Skeletal muscle satellite cell (primary cell): ENCODE data around the gene BET1.

ENCODE experiments used
- H3K27me3 ChIP-seq: 2 replicates; pipeline ENCODE4 v1.7.0; 2013; ENCODE audit warnings: low read length; ENCODE audit not compliant: control insufficient read depth, insufficient read depth
- H3K36me3 ChIP-seq: 2 replicates; pipeline ENCODE4 v1.7.0; 2013; ENCODE audit warnings: mild to moderate bottlenecking, control low read depth, low read length; ENCODE audit not compliant: insufficient read depth
- H3K4me1 ChIP-seq: 2 replicates; pipeline ENCODE4 v1.7.0; 2013; ENCODE audit warnings: low read length; ENCODE audit not compliant: control insufficient read depth, insufficient read depth
- H3K4me2 ChIP-seq: 2 replicates; pipeline ENCODE4 v1.7.0; 2013; ENCODE audit warnings: mild to moderate bottlenecking, low read length
- H3K4me3 ChIP-seq: 2 replicates; pipeline ENCODE4 v1.7.0; 2013; ENCODE audit warnings: low read length
- H3K9ac ChIP-seq: 2 replicates; pipeline ENCODE4 v1.7.0; 2013; ENCODE audit warnings: mild to moderate bottlenecking, low read depth, low read length, moderate library complexity
- H3K9me3 ChIP-seq: replicated peaks from 2 replicates; pipeline ENCODE4 v1.7.0; 2013; ENCODE audit warnings: mild to moderate bottlenecking, control low read depth, low read length

BET1 gene

DNA sequence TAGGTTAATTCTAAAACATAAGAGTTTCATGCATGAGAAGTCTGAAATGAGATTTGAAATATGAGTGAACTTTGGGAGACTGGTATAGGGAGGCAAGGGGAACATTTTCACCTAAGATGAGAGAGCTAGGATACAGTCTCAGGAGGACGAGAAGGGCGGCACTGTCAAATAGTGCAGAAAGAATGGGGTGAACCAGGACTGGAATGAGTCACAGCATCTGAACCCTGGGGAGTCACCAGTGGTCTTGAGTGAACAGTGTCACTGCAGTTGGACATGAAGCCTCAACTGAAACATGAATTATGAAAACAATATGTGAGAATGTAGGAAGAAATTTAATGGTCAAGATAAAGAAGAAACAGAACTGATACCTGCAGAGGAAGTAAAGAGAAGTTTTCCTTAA lies 48.9 kb downstream of the BET1 start:
- no peaks in the 10 kb centered on the region for H3K9me3 ChIP-seq
- no peak overlapping the region for H3K4me3 ChIP-seq
- H3K4me2 ChIP-seq: no peak overlapping the region

DNA sequence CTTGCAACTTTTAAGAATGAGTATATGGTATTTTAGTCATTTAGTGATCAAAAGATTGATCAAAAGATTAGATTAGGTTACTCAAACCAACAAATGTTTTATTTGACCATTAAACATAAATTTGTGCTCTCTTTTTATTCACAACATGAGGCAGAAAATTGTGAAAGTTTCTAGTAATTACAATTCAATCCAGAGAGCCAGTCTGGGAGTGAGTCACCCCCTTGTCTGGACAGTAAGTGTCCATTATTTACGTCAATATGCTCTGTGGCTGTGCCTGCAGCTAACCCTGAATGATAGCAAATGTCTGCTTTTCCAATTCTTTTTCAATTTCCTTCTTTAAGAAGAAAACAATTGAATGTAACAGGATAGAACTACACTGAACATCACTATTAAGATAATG lies 54.7 kb downstream of the BET1 start:
- Histone ChIP-seq H3K4me3 (no peak overlapping the region), H3K36me3 (no peaks in the 10 kb centered on the region), H3K9me3 (no peaks in the 10 kb centered on the region), H3K9ac (no peak overlapping the region), H3K4me1 (peaks cover 24% of the 10 kb centered on the region), H3K27me3 (no peaks in the 10 kb centered on the region), H3K4me2 (peak overlapping the region; percentile 35)

More for the DNA sequence above, 48.9 kb downstream of the BET1 start:
- no peaks in the 10 kb centered on the region for H3K36me3 ChIP-seq
- no peaks in the 10 kb centered on the region for H3K27me3 ChIP-seq
- H3K4me1 ChIP-seq: peaks cover 14% of the 10 kb centered on the region
- no peak overlapping the region for H3K9ac ChIP-seq

- Histone ChIP-seq H3K4me1 (peaks cover 24% of the 10 kb centered on the region), H3K4me3 (no peak overlapping the region), H3K9ac (no peak overlapping the region), H3K9me3 (no peaks in the 10 kb centered on the region), H3K36me3 (no peaks in the 10 kb centered on the region), H3K27me3 (no peaks in the 10 kb centered on the region), H3K4me2 (peak overlapping the region; percentile 35)
Measured at GRCh38 chr7:93948873-93949272, 55.3 kb downstream of the BET1 start.

DNA sequence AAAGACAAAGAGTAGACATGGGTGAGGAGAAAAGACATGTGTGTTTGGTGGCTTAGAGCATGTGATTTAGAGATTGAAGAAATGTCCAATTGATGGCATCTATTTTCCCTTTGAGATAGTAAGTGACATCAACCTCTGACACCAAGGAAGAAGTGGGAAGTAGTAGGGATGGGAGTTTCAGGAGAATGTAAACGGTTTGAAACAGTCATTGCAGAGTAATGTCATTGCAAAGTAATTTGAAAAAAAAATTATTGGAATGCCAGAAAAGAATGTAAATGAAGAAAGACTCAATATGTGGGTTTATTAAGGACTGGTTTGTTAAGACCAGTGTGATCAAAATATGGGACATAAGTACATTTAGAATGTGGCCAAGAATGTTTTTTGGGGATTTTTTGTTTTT lies 56.0 kb downstream of the BET1 start:
- H3K4me3 ChIP-seq: no peak overlapping the region
- no peak overlapping the region for H3K4me2 ChIP-seq
- H3K9me3 ChIP-seq: no peaks in the 10 kb centered on the region
- no peaks in the 10 kb centered on the region for H3K36me3 ChIP-seq
- H3K4me1 ChIP-seq: peaks cover 24% of the 10 kb centered on the region
- H3K27me3 ChIP-seq: no peaks in the 10 kb centered on the region
- H3K9ac ChIP-seq: no peak overlapping the region

DNA sequence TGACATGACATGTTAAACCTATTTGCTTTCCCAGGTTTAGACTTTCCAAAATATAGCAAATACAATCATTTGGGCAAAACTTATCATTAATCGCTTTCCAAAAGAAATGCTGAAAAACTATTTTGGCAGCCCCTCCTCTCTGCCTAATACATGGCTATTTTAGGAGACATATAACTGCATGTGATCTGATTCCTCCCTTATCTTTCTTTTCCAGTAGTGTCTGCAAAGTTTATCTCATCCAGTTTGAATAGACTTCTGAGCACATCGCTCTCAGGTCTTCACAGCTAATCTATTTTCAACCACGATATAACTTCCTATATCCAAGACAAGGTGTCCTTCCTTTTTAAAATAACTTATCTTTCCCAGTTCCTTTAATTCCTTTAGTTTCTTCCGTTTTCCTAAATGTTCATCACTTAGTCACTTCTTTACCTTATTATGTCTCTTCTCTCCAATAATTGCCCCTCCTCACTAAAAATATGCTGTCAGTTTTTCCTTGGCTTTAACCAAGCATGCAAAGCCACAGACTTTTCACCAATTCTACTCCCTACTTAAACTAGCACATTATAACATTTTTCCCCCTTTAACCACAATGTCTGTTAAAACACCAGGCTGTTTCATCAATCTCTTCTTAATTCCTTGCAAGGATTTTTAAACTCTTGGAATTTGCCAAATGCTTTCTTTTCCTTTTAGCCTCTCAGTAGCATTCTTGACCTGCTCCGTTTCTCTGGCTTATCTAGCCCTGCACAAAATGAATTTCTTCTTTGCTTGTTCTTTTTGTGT lies 58.2 kb downstream of the BET1 start:
- Histone ChIP-seq H3K9ac (no peak overlapping the region), H3K9me3 (no peaks in the 10 kb centered on the region), H3K4me2 (no peak overlapping the region), H3K4me3 (no peak overlapping the region), H3K4me1 (peaks cover 24% of the 10 kb centered on the region), H3K27me3 (no peaks in the 10 kb centered on the region), H3K36me3 (no peaks in the 10 kb centered on the region)

DNA sequence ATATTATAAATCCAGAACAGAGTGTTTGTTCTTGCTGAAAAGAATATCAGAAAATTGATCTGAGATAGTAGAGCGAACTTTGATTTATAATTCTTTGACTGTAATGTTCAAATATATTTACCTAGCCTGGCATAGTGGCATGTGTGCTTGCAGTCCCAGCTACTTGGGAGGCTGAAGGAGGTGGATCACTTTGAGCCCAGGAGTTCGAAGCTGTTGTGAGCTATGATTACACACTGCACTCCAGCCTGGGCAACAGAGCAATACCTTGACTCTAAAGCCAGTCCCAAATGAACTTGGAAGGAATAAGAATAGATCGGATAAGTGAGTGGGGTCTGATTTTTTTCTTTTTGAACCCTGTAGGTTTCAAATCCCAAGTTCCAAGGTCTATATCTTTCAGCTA lies 59.1 kb downstream of the BET1 start:
- no peaks in the 10 kb centered on the region for H3K9me3 ChIP-seq
- H3K4me1 ChIP-seq: peaks cover 23% of the 10 kb centered on the region
- H3K27me3 ChIP-seq: no peaks in the 10 kb centered on the region
- H3K9ac ChIP-seq: no peak overlapping the region
- no peak overlapping the region for H3K4me3 ChIP-seq
- no peaks in the 10 kb centered on the region for H3K36me3 ChIP-seq
- H3K4me2 ChIP-seq: no peak overlapping the region

- H3K9ac ChIP-seq: no peak overlapping the region
- H3K4me1 ChIP-seq: peaks cover 19% of the 10 kb centered on the region
- no peaks in the 10 kb centered on the region for H3K36me3 ChIP-seq
- no peak overlapping the region for H3K4me3 ChIP-seq
- no peak overlapping the region for H3K4me2 ChIP-seq
- H3K27me3 ChIP-seq: no peaks in the 10 kb centered on the region
- H3K9me3 ChIP-seq: no peaks in the 10 kb centered on the region
Measured at GRCh38 chr7:93944673-93945072, 59.5 kb downstream of the BET1 start.

- no peaks in the 10 kb centered on the region for H3K27me3 ChIP-seq
- no peak overlapping the region for H3K4me3 ChIP-seq
- H3K36me3 ChIP-seq: no peaks in the 10 kb centered on the region
- H3K9me3 ChIP-seq: no peaks in the 10 kb centered on the region
- peaks cover 14% of the 10 kb centered on the region for H3K4me1 ChIP-seq
- H3K4me2 ChIP-seq: no peak overlapping the region
- H3K9ac ChIP-seq: no peak overlapping the region
Measured at GRCh38 chr7:93943816-93944540, 60.2 kb downstream of the BET1 start.
